PFSK-1 (cell line): ENCODE results near the gene PACS2.

Experiments used
- POLR2AphosphoS5 ChIP-seq: IDR thresholded peaks from 2 replicates; pipeline ENCODE4 v1.6.1; 2012; ENCODE audit warnings: low read depth, mild to moderate bottlenecking, control low read depth, low read length, moderate library complexity
- TAF1 ChIP-seq: IDR thresholded peaks from 2 replicates; pipeline ENCODE4 v1.6.1; 2012; ENCODE audit warnings: low read length, control low read depth, borderline replicate concordance; ENCODE audit not compliant: insufficient read depth

DNA sequence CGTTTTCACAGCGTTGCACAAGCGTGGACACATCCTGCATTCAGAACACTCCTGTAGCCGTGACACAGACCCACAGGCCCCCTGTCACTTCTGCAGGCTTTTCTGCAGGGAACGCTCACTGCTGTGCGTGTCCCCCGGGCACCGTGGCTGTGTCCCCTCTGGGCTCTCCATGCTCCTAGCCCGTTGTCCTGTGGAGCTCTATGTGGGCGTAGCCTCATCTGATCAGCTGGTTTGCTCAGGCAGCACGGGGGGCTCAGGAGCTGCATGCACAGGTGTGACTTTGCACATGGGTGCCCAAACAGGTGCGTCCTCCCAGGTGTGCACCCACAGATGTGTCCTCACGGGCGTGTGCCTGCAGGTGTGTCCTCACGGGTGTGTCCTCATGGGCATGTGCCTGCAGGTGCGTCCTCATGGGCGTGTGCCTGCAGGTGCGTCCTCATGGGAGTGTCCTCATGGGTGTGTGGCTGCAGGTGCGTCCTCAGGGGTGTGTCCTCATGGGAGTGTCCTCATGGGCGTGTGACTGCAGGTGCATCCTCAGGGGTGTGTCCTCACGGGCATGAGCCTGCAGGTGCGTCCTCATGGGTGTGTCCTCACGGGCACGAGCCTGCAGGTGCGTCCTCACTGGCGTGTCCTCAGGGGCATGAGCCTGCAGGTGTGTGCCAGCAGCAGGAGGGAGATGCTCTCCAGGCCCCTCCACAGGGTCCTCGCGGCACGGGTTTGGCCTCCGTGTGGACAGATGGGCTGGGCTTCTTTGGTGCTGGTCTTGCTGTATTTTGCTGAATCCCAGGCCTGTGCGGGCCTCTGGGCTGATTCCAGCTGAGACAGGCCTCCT is 122.6 kb downstream of the PACS2 start:
- TF ChIP-seq TAF1 (no peak), POLR2AphosphoS5 (no peak)
